Osteoblast (primary cell): ENCODE data around the gene MYO5C. TPM values are rescaled to one million over a fixed set of nuclear protein-coding genes. Genes with fewer than 3 reads are reported as not detected.
A peak's percentile ranks its signal among the peaks of the same experiment; 100 is the strongest.

Experiments used
- DNase-seq: peaks from one replicate; pipeline ENCODE4 v3.0.0; 2011; ENCODE audit warnings: low spot score, mixed read lengths; ENCODE audit not compliant: insufficient read length; ENCODE audit errors: missing footprints
- H2AFZ ChIP-seq: 2 replicates; pipeline ENCODE4 v1.6.0; 2011; ENCODE audit warnings: mild to moderate bottlenecking, low read length
- H3K27ac ChIP-seq: 2 replicates; pipeline ENCODE4 v1.5.1; 2011; ENCODE audit warnings: mild to moderate bottlenecking, low read depth, low read length, moderate library complexity
- H3K27me3 ChIP-seq: 2 replicates; pipeline ENCODE4 v1.6.0; 2012; ENCODE audit warnings: mild to moderate bottlenecking, control low read depth, inconsistent platforms, low read length, moderate library complexity; ENCODE audit not compliant: insufficient read depth
- H3K36me3 ChIP-seq: 2 replicates; pipeline ENCODE4 v1.5.1; 2011; ENCODE audit warnings: mild to moderate bottlenecking, low read length, control low read depth, moderate library complexity; ENCODE audit not compliant: insufficient read depth
- H3K4me1 ChIP-seq: 2 replicates; pipeline ENCODE4 v1.5.1; 2011; ENCODE audit warnings: mild to moderate bottlenecking, low read length, control low read depth, moderate library complexity; ENCODE audit not compliant: insufficient read depth
- H3K4me2 ChIP-seq: 2 replicates; pipeline ENCODE4 v1.6.0; 2011; ENCODE audit warnings: mild to moderate bottlenecking, low read length; ENCODE audit not compliant: insufficient read depth
- H3K4me3 ChIP-seq: fragments of 200-600 bp; sonication (generic); 3 replicates; pipeline ENCODE4 v1.5.1; 2012; ENCODE audit warnings: mild to moderate bottlenecking, low read length, inconsistent platforms; ENCODE audit not compliant: insufficient read depth
- H3K79me2 ChIP-seq: 2 replicates; pipeline ENCODE4 v1.6.0; 2012; ENCODE audit warnings: mild to moderate bottlenecking, low read length, control low read depth, inconsistent platforms; ENCODE audit not compliant: insufficient read depth
- H3K9me3 ChIP-seq: 2 replicates; pipeline ENCODE4 v1.5.1; 2011; ENCODE audit warnings: low read depth, low read length, control low read depth
- H4K20me1 ChIP-seq: 2 replicates; pipeline ENCODE4 v1.6.0; 2012; ENCODE audit warnings: mild to moderate bottlenecking, low read length, control low read depth; ENCODE audit not compliant: insufficient read depth
- total RNA-seq: library from RNA; depleted of rRNA; stranded (reverse); fragments of >200 nt; gene quantifications from 2 replicates; pipeline ENCODE4 v1.2.3, GENCODE V29; 2012
- TF ChIP-seq, protein P1 (sequence below): IDR thresholded peaks from 2 replicates; pipeline ENCODE4 v1.5.1; 2011; ENCODE audit warnings: mild to moderate bottlenecking, low read depth, low read length, moderate library complexity; ENCODE audit errors: extremely low read depth

MYO5C gene
- total RNA-seq, 1 donor: under 0.01 TPM

DNA sequence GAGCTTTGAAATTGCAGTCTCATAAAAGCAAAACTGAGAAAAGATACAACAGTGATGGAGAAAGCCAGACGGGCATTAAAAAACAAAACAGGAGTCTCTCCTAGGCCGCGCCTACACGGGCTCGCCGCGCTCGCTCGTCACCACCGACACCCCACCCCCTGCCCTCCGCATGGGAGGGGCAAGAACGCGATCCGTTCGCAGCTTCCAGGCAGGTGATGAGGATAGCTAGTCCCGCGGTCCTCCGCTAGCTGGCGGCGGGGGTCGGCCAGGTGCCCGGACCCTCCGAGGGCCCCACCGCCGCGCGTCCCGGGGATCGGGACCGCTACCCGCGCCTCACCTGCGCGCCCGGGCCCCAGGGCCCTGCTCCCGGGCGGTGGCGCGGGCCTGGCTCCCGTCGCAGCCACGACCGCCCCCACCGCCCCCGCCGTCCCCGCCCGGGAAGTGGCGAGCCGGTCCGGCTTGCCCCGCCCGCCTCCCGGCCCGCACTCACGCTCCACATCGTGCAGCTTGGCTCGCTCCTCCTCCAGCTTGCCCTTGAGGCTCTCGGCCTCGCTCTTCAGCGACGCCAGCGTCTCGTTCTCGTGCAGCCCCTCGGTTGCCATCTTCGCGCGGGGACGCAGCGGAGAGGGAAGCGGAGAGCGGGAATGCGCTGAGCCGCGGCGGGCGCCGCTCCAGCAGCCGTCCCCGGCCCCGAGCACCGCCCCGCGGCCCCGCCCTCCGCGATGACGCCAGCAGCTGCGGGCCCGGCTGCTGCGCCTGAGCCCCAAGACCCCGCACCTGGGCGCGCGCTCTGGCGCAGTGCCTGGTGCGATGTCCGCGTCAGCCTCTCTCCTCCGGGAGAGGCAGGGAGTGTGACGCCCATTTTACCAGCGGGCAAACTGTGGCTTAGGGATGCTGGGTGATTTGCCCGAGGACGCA is 116.1 kb downstream of the MYO5C start:
- H3K4me3 ChIP-seq: peak overlapping the region; percentile 84
- peak; percentile 98 for DNase-seq
- TF ChIP-seq, protein P1, sequence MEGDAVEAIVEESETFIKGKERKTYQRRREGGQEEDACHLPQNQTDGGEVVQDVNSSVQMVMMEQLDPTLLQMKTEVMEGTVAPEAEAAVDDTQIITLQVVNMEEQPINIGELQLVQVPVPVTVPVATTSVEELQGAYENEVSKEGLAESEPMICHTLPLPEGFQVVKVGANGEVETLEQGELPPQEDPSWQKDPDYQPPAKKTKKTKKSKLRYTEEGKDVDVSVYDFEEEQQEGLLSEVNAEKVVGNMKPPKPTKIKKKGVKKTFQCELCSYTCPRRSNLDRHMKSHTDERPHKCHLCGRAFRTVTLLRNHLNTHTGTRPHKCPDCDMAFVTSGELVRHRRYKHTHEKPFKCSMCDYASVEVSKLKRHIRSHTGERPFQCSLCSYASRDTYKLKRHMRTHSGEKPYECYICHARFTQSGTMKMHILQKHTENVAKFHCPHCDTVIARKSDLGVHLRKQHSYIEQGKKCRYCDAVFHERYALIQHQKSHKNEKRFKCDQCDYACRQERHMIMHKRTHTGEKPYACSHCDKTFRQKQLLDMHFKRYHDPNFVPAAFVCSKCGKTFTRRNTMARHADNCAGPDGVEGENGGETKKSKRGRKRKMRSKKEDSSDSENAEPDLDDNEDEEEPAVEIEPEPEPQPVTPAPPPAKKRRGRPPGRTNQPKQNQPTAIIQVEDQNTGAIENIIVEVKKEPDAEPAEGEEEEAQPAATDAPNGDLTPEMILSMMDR: no peak
- H2AFZ ChIP-seq: peak overlapping the region; percentile 95
- no peaks in the 10 kb centered on the region for H4K20me1 ChIP-seq
- H3K79me2 ChIP-seq: peaks cover 5% of the 10 kb centered on the region
- H3K27ac ChIP-seq: peak overlapping the region; percentile 32
- peak overlapping the region; percentile 78 for H3K4me2 ChIP-seq
- H3K36me3 ChIP-seq: no peaks in the 10 kb centered on the region
- H3K9me3 ChIP-seq: no peaks in the 10 kb centered on the region
- H3K4me1 ChIP-seq: peaks cover 9% of the 10 kb centered on the region
- H3K27me3 ChIP-seq: no peaks in the 10 kb centered on the region

DNA sequence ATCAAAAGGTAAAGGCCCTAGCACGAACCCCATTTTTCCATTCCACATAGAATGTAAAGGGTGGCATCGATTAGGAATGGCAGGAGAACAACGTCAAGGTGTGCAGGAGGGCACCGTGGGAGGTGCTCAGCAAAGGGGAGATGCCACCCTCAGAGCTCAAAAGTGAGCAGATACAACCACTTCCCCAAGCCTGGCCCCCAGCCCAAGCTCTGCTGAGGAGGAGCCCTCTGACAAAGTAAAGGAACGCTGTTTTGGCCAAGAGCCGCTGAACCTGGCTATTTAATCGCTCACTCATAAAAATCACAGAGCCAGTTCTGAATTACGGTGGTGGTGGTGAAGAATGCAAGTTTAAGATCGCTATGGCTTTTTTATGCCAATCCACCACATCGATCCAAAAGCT is 116.8 kb downstream of the MYO5C start:
- Histone ChIP-seq H3K79me2 (peaks cover 5% of the 10 kb centered on the region), H3K4me1 (peaks cover 9% of the 10 kb centered on the region), H2AFZ (peak overlapping the region; percentile 79), H4K20me1 (no peaks in the 10 kb centered on the region), H3K27ac (peak overlapping the region; percentile 26), H3K4me3 (peak overlapping the region; percentile 84), H3K9me3 (no peaks in the 10 kb centered on the region), H3K27me3 (no peaks in the 10 kb centered on the region), H3K4me2 (peak overlapping the region; percentile 78), H3K36me3 (no peaks in the 10 kb centered on the region)
- TF ChIP-seq, protein P1: no peak
- DNase-seq: peak; percentile 89

DNA sequence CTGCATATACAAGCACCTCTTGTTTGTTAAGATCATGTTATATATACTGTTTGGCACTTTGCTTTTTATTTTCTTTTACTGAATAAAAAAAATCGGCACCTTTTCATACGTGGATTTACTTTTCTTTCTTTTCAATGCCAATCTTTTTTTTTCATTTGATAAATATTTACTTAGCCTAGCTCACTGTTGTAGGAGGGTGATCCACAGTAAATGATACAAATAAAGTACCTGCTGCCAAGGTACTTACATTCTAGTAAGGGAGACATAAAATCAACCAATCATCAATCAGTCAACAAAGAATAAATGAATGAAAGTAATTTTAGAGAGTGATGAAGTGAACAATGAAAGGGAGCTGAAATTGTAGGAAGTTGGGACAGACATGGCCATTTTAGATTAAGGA is 122.7 kb downstream of the MYO5C start:
- Histone ChIP-seq H3K27ac (no peak overlapping the region), H3K4me2 (no peak overlapping the region), H3K4me1 (no peaks in the 10 kb centered on the region), H4K20me1 (no peaks in the 10 kb centered on the region), H3K9me3 (no peaks in the 10 kb centered on the region), H3K27me3 (no peaks in the 10 kb centered on the region), H2AFZ (no peak overlapping the region), H3K79me2 (peaks cover 6% of the 10 kb centered on the region), H3K36me3 (no peaks in the 10 kb centered on the region), H3K4me3 (no peak overlapping the region)
- TF ChIP-seq, protein P1: no peak
- DNase-seq: no peak

DNA sequence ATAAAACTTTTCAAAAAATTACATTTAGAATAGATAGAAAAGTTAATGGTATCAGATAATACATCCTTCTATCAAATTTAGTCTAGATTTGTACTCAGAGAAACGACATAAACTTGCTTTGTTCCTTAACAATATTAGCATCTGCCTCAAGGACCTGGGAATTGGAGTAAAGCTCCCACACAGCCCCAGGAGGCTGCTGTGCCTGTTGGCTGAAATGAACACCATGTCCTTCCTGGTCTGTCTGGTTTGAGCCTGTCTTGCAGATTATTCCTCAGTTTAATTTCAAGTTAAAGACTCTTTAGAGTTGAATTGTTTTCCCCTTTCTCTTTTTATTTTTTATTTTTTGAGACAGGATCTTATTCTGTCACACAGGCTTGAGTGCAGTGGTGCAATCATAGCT is 123.8 kb downstream of the MYO5C start:
- no peaks in the 10 kb centered on the region for H3K36me3 ChIP-seq
- no peak overlapping the region for H2AFZ ChIP-seq
- no peak overlapping the region for H3K4me3 ChIP-seq
- peaks cover 2% of the 10 kb centered on the region for H3K79me2 ChIP-seq
- H3K27ac ChIP-seq: no peak overlapping the region
- TF ChIP-seq, protein P1: no peak
- H4K20me1 ChIP-seq: no peaks in the 10 kb centered on the region
- no peaks in the 10 kb centered on the region for H3K4me1 ChIP-seq
- no peaks in the 10 kb centered on the region for H3K27me3 ChIP-seq
- H3K4me2 ChIP-seq: peak overlapping the region; percentile 28
- no peaks in the 10 kb centered on the region for H3K9me3 ChIP-seq
- DNase-seq: no peak
